ENCODE results near the gene PAK1. TPM values are rescaled to one million over a fixed set of nuclear protein-coding genes. Genes with fewer than 3 reads are reported as not detected.

PAK1 gene
- total RNA-seq, 1 donor from 2014 or later = 41.0 TPM

- no peak overlapping the region for H3K4me3 ChIP-seq (ENCODE audit: insufficient read depth, low read depth, low read length)
- TF ChIP-seq CTCF (IDR thresholded peaks at IDR 0.05; ENCODE audit: insufficient read depth, low read depth, low read length) (no peak), EZH2 (IDR thresholded peaks at IDR 0.05; ENCODE audit: insufficient read depth, low read length) (no peak)
- H3K9ac ChIP-seq (ENCODE audit: low read length) = no peak overlapping the region
- peaks cover 2% of the 10 kb centered on the region for H3K27me3 Mint-ChIP-seq (ENCODE audit: low read depth, unreplicated experiment)
- no peaks in the 10 kb centered on the region for H3K27me3 ChIP-seq (ENCODE audit: insufficient read depth, low read length)
- H3K79me2 ChIP-seq (ENCODE audit: insufficient read depth, low read length) = no peaks in the 10 kb centered on the region
- H3K27ac ChIP-seq (ENCODE audit: low read depth, low read length) = no peak overlapping the region
- H3K9me3 Mint-ChIP-seq (ENCODE audit: unreplicated experiment) = no peaks in the 10 kb centered on the region
- H3K4me2 ChIP-seq (ENCODE audit: low read length) = no peak overlapping the region
- no peak overlapping the region for H3K4me3 Mint-ChIP-seq (ENCODE audit: unreplicated experiment)
- H3K27ac Mint-ChIP-seq (ENCODE audit: unreplicated experiment) = no peak overlapping the region
- H3K36me3 ChIP-seq (ENCODE audit: insufficient read depth, low read length) = no peaks in the 10 kb centered on the region
- H4K20me1 ChIP-seq (ENCODE audit: insufficient read depth, low read length) = no peaks in the 10 kb centered on the region
- H3K9me3 ChIP-seq (ENCODE audit: insufficient read depth, low read depth, low read length) = no peaks in the 10 kb centered on the region
- H3K36me3 Mint-ChIP-seq (ENCODE audit: low read depth, unreplicated experiment) = no peaks in the 10 kb centered on the region
- H3K4me1 Mint-ChIP-seq (ENCODE audit: low read depth, unreplicated experiment) = peaks cover 18% of the 10 kb centered on the region
- no peak overlapping the region for H2AFZ ChIP-seq (ENCODE audit: low read depth, low read length)
- DNase-seq (ENCODE audit: low read depth) (no peak), FAIRE-seq (no peak)
- no peaks in the 10 kb centered on the region for H3K4me1 ChIP-seq (ENCODE audit: insufficient read depth, low read length)
These were observed 46.0 kb upstream of the PAK1 start for GRCh38 chr11:77519847-77520246.

DNA sequence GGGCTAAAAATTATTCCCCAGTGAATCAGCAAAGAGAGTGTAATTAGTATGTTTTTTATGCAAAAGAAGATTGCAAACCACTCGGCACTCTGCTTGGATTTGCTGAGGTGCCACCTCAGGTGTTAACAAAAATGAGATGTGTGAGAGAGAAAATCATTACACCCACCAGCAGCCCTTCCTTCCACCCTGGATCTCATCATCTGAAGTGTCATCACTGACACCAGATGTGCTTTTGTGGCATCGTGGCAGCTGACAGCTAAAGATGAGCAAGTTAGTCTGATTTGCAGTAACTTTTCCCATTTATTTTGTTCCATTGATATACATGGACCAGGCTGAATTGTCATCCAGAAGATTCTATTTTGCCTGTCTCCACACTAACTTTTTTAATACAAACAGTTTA, 44.6 kb upstream of the PAK1 start:
- Mint-ChIP-seq H3K4me1 (ENCODE audit: low read depth, unreplicated experiment) (peaks cover 17% of the 10 kb centered on the region), H3K4me3 (ENCODE audit: unreplicated experiment) (no peak overlapping the region), H3K27ac (ENCODE audit: unreplicated experiment) (no peak overlapping the region), H3K9me3 (ENCODE audit: unreplicated experiment) (no peaks in the 10 kb centered on the region), H3K36me3 (ENCODE audit: low read depth, unreplicated experiment) (no peaks in the 10 kb centered on the region), H3K27me3 (ENCODE audit: low read depth, unreplicated experiment) (peaks cover 6% of the 10 kb centered on the region)
- Histone ChIP-seq H3K4me1 (ENCODE audit: insufficient read depth, low read length) (no peaks in the 10 kb centered on the region), H3K27me3 (ENCODE audit: insufficient read depth, low read length) (no peaks in the 10 kb centered on the region), H3K4me3 (ENCODE audit: insufficient read depth, low read depth, low read length) (no peak overlapping the region), H3K79me2 (ENCODE audit: insufficient read depth, low read length) (no peaks in the 10 kb centered on the region), H3K9ac (ENCODE audit: low read length) (no peak overlapping the region), H3K4me2 (ENCODE audit: low read length) (no peak overlapping the region), H4K20me1 (ENCODE audit: insufficient read depth, low read length) (no peaks in the 10 kb centered on the region), H3K36me3 (ENCODE audit: insufficient read depth, low read length) (no peaks in the 10 kb centered on the region), H2AFZ (ENCODE audit: low read depth, low read length) (no peak overlapping the region), H3K27ac (ENCODE audit: low read depth, low read length) (no peak overlapping the region), H3K9me3 (ENCODE audit: insufficient read depth, low read depth, low read length) (no peaks in the 10 kb centered on the region)
- FAIRE-seq (no peak), DNase-seq (ENCODE audit: low read depth) (no peak)
- TF ChIP-seq CTCF (IDR thresholded peaks at IDR 0.05; ENCODE audit: insufficient read depth, low read depth, low read length) (no peak), EZH2 (IDR thresholded peaks at IDR 0.05; ENCODE audit: insufficient read depth, low read length) (no peak)

- no peak overlapping the region for H3K4me3 Mint-ChIP-seq (ENCODE audit: unreplicated experiment)
- DNase-seq (ENCODE audit: low read depth) (no peak), FAIRE-seq (no peak)
- no peaks in the 10 kb centered on the region for H3K36me3 ChIP-seq (ENCODE audit: insufficient read depth, low read length)
- no peaks in the 10 kb centered on the region for H3K79me2 ChIP-seq (ENCODE audit: insufficient read depth, low read length)
- peaks cover 6% of the 10 kb centered on the region for H3K27me3 Mint-ChIP-seq (ENCODE audit: low read depth, unreplicated experiment)
- TF ChIP-seq EZH2 (IDR thresholded peaks at IDR 0.05; ENCODE audit: insufficient read depth, low read length) (no peak), CTCF (IDR thresholded peaks at IDR 0.05; ENCODE audit: insufficient read depth, low read depth, low read length) (no peak)
- H3K4me1 Mint-ChIP-seq (ENCODE audit: low read depth, unreplicated experiment) = peaks cover 17% of the 10 kb centered on the region
- H4K20me1 ChIP-seq (ENCODE audit: insufficient read depth, low read length) = no peaks in the 10 kb centered on the region
- H3K27ac Mint-ChIP-seq (ENCODE audit: unreplicated experiment) = no peak overlapping the region
- H3K36me3 Mint-ChIP-seq (ENCODE audit: low read depth, unreplicated experiment) = no peaks in the 10 kb centered on the region
- H3K4me3 ChIP-seq (ENCODE audit: insufficient read depth, low read depth, low read length) = no peak overlapping the region
- H3K9ac ChIP-seq (ENCODE audit: low read length) = no peak overlapping the region
- no peak overlapping the region for H3K4me2 ChIP-seq (ENCODE audit: low read length)
- no peak overlapping the region for H3K27ac ChIP-seq (ENCODE audit: low read depth, low read length)
- no peaks in the 10 kb centered on the region for H3K9me3 Mint-ChIP-seq (ENCODE audit: unreplicated experiment)
- no peak overlapping the region for H2AFZ ChIP-seq (ENCODE audit: low read depth, low read length)
- H3K4me1 ChIP-seq (ENCODE audit: insufficient read depth, low read length) = no peaks in the 10 kb centered on the region
- no peaks in the 10 kb centered on the region for H3K9me3 ChIP-seq (ENCODE audit: insufficient read depth, low read depth, low read length)
- H3K27me3 ChIP-seq (ENCODE audit: insufficient read depth, low read length) = no peaks in the 10 kb centered on the region
These were observed 43.9 kb upstream of the PAK1 start for GRCh38 chr11:77517753-77518152.
